HepG2 (cell line): ENCODE results near the gene BTBD6. TPM values are rescaled to one million over a fixed set of nuclear protein-coding genes. Genes with fewer than 3 reads are reported as not detected.

ENCODE experiments used
- ATAC-seq: fragments of 200-7000 bp; cut with Tn5 transposase; 3 replicates; pipeline ENCODE4 v1.9.1; 2020; ENCODE audit warnings: mild to moderate bottlenecking, moderate library complexity
- BruUV-seq: library from RNA; stranded (reverse); fragments of 400-500 nt; replicated peaks from 2 replicates; lab custom pipeline; 2021; lab: Mats Ljungman, UMichigan
- CTCF ChIA-PET: fragments of 300-600 bp; formaldehyde crosslinking; extraction: SDS; loops from one replicate; lab custom pipeline; 2021; ENCODE audit warnings: low total read pairs, inconsistent platforms, low intra/inter-chr PET ratio; lab: Yijun Ruan, JAX
- POLR2A ChIA-PET: fragments of 350-600 bp; sonication (Branson Sonifier 250); formaldehyde crosslinking; loops from one replicate; lab custom pipeline; 2020; ENCODE audit warnings: antibody characterized with exemption, inconsistent platforms; lab: Yijun Ruan, JAX
- DNase-seq: peaks from one replicate; pipeline ENCODE4 v3.0.0-alpha.2; 2015; ENCODE audit warnings: low spot score
- FAIRE-seq: peaks from 3 replicates; lab custom pipeline; 2011; peaks lifted over from hg19 to GRCh38; lab: Jason Lieb, UNC
- H2AFZ ChIP-seq: one replicate; pipeline ENCODE4 v1.6.1; 2011; ENCODE audit warnings: low read length, inconsistent platforms
- H3K27ac ChIP-seq: fragments of 300-600 bp; 3 replicates; pipeline ENCODE4 v1.8.0; 2011; ENCODE audit warnings: mixed run types, mild to moderate bottlenecking, mixed read lengths, low read length, inconsistent platforms; ENCODE audit not compliant: insufficient read depth; ENCODE audit errors: extremely low read length
- H3K27me3 ChIP-seq, 2 experiments: fragments of 200-600 bp in 1 of 2; 2 replicates in 1 of 2; 3 replicates in 1 of 2; pipeline versions ENCODE4 v1.6.0 to v1.8.0; 2011; ENCODE audit warnings: low read length in 2 of 2, mild to moderate bottlenecking in 2 of 2, moderate library complexity in 2 of 2, inconsistent platforms in 1 of 2; ENCODE audit not compliant: insufficient read depth in 2 of 2, control insufficient read depth in 1 of 2
- H3K36me3 ChIP-seq, 2 experiments: fragments of 200-600 bp in 1 of 2; replicated peaks in 1 of 2; 2 replicates in 1 of 2; 3 replicates in 1 of 2; pipeline versions ENCODE4 v1.5.1 to v1.8.0; 2011; ENCODE audit warnings: low read length in 2 of 2, inconsistent platforms in 1 of 2; ENCODE audit not compliant: insufficient read depth in 2 of 2, control insufficient read depth in 1 of 2
- H3K4me1 ChIP-seq: 2 replicates; pipeline ENCODE4 v1.5.1; 2012; ENCODE audit warnings: low read length, inconsistent platforms; ENCODE audit not compliant: insufficient read depth
- H3K4me2 ChIP-seq: 2 replicates; pipeline ENCODE4 v1.6.0; 2011; ENCODE audit warnings: low read depth, low read length, inconsistent platforms
- H3K4me3 ChIP-seq, 3 experiments: fragments of 200-600 bp in 1 of 3; sonication (generic), shearing (Covaris generic) in 1 of 3; replicated peaks in 1 of 3; 2 replicates each; pipeline ENCODE4 v1.5.1; 2011 to 2016; ENCODE audit warnings: low read length in 3 of 3, inconsistent platforms in 2 of 3, low read depth in 2 of 3, mild to moderate bottlenecking in 2 of 3, control low read depth in 1 of 3, mixed read lengths in 1 of 3; ENCODE audit not compliant: insufficient read depth in 1 of 3
- H3K79me2 ChIP-seq: one replicate; pipeline ENCODE4 v1.6.1; 2011; ENCODE audit warnings: low read length, inconsistent platforms; ENCODE audit not compliant: insufficient read depth
- H3K9ac ChIP-seq: 2 replicates; pipeline ENCODE4 v1.6.0; 2011; ENCODE audit warnings: mild to moderate bottlenecking, low read depth, low read length, inconsistent platforms; ENCODE audit not compliant: insufficient read depth
- H3K9me3 ChIP-seq: 2 replicates; pipeline ENCODE4 v1.5.1; 2012; ENCODE audit warnings: mild to moderate bottlenecking, low read length
- H4K20me1 ChIP-seq: 2 replicates; pipeline ENCODE4 v1.6.0; 2011; ENCODE audit warnings: inconsistent platforms, mild to moderate bottlenecking, low read length, moderate library complexity; ENCODE audit not compliant: insufficient read depth
- ADNP ChIP-seq: sonication (generic); formaldehyde crosslinking; IDR thresholded peaks from 2 replicates; pipeline ENCODE4 v1.4.0; 2020; ENCODE audit warnings: missing genetic modification reagents
- ARID4A ChIP-seq: sonication (generic); formaldehyde crosslinking; IDR thresholded peaks from 2 replicates; pipeline ENCODE4 v1.5.0; 2020; ENCODE audit warnings: mild to moderate bottlenecking, missing genetic modification reagents, borderline replicate concordance
- ATM ChIP-seq: fragments of 450-650 bp; IDR thresholded peaks from 2 replicates; pipeline ENCODE4 v1.7.1; 2017; ENCODE audit warnings: mild to moderate bottlenecking, borderline replicate concordance
- CEBPG ChIP-seq: IDR thresholded peaks from 2 replicates; pipeline ENCODE4 v1.6.1; 2016
- CHCHD3 ChIP-seq: sonication (generic); formaldehyde crosslinking; IDR thresholded peaks from 2 replicates; pipeline ENCODE4 v1.8.0; 2022; ENCODE audit warnings: mild to moderate bottlenecking, missing genetic modification reagents, moderate library complexity
- ETV5 ChIP-seq: IDR thresholded peaks from 2 replicates; pipeline ENCODE4 v1.6.1; 2018; ENCODE audit warnings: missing biosample characterization, missing genetic modification reagents, inconsistent platforms, borderline replicate concordance
- FOXC1 ChIP-seq: sonication (generic); formaldehyde crosslinking; IDR thresholded peaks from 2 replicates; pipeline ENCODE4 v1.8.0; 2022; ENCODE audit warnings: mild to moderate bottlenecking, missing genetic modification reagents, borderline replicate concordance
- GATA4 ChIP-seq: sonication (generic); IDR thresholded peaks from 2 replicates; pipeline ENCODE4 v1.6.1; 2016; ENCODE audit warnings: antibody characterized with exemption, low read depth, borderline replicate concordance
- GATAD1 ChIP-seq: IDR thresholded peaks from 2 replicates; pipeline ENCODE4 v1.6.1; 2016; ENCODE audit warnings: missing genetic modification reagents, missing compliant biosample characterization
- NFE2 ChIP-seq: sonication (generic); formaldehyde crosslinking; IDR thresholded peaks from 2 replicates; pipeline ENCODE4 v1.4.0; 2020; ENCODE audit warnings: missing genetic modification reagents
- SALL2 ChIP-seq: sonication (generic); formaldehyde crosslinking; IDR thresholded peaks from 2 replicates; pipeline ENCODE4 v1.8.1; 2023; ENCODE audit warnings: mild to moderate bottlenecking, missing genetic modification reagents, inconsistent platforms
- SIN3A ChIP-seq: IDR thresholded peaks from 2 replicates; pipeline ENCODE4 v1.6.1; 2011; ENCODE audit warnings: low read depth, mild to moderate bottlenecking, control low read depth, low read length, borderline replicate concordance
- SP5 ChIP-seq: IDR thresholded peaks from 2 replicates; pipeline ENCODE4 v1.6.1; 2016; ENCODE audit warnings: low read depth, borderline replicate concordance
- SRF ChIP-seq: IDR thresholded peaks from 2 replicates; pipeline ENCODE4 v1.6.1; 2011; ENCODE audit warnings: mild to moderate bottlenecking, low read depth, low read length, moderate library complexity
- TFDP2 ChIP-seq: sonication (generic); formaldehyde crosslinking; IDR thresholded peaks from 2 replicates; pipeline ENCODE4 v1.4.0; 2020; ENCODE audit warnings: missing genetic modification reagents
- ZBTB34 ChIP-seq: sonication (generic); formaldehyde crosslinking; IDR thresholded peaks from 2 replicates; pipeline ENCODE4 v1.8.0; 2022; ENCODE audit warnings: mild to moderate bottlenecking, missing genetic modification reagents
- ZMYM2 ChIP-seq: sonication (generic); formaldehyde crosslinking; IDR thresholded peaks from 2 replicates; pipeline ENCODE4 v1.8.0; 2022; ENCODE audit warnings: mild to moderate bottlenecking, missing genetic modification reagents
- ZNF205 ChIP-seq: IDR thresholded peaks from 2 replicates; pipeline ENCODE4 v1.6.1; 2018; ENCODE audit warnings: missing biosample characterization, missing genetic modification reagents
- ZNF350 ChIP-seq: sonication (generic); formaldehyde crosslinking; IDR thresholded peaks from 2 replicates; pipeline ENCODE4 v1.4.0; 2020; ENCODE audit warnings: mild to moderate bottlenecking, low read depth, missing genetic modification reagents, borderline replicate concordance
- ZNF841 ChIP-seq: sonication (generic); formaldehyde crosslinking; IDR thresholded peaks from 2 replicates; pipeline ENCODE4 v1.8.1; 2023; ENCODE audit warnings: missing genetic modification reagents, borderline replicate concordance
- WGBS: methylation state at CpG from one replicate; pipeline ENCODE4 v1.1.6; 2017; ENCODE audit warnings: low lambda C conversion rate; 5-methylcytosine and 5-hydroxymethylcytosine counted together
- in situ Hi-C: cut with HindIII; loops from 2 replicates; pipeline ENCODE4 v1.10.0; 2017; ENCODE audit warnings: low pct_unique_long_range_greater_than_20kb; ENCODE audit not compliant: extremely low pct_ligation_motif_present
- intact Hi-C: fragments of 100-400 bp; cut with micrococcal nuclease; formaldehyde crosslinking; loops from one replicate; pipeline ENCODE4 v1.10.0; 2022; ENCODE audit not compliant: unreplicated experiment
- polyA plus RNA-seq, 8 experiments: library from polyadenylated mRNA; depleted of rRNA in 3 of 8; stranded (reverse) in 7 of 8; unstranded in 1 of 8; fragments of >200 nt; fragmentation: Illumina TruSeq in 4 of 8; extraction: Trizol in 4 of 8; gene quantifications; 2 replicates each; pipeline versions ENCODE4 v1.2.1 to v1.2.3, GENCODE V29; 2011 to 2016; ENCODE audit warnings: low read depth in 4 of 8, missing spikeins in 1 of 8, mixed read lengths in 1 of 8; ENCODE audit not compliant: insufficient read depth in 1 of 8
- total RNA-seq, 5 experiments: library from RNA; depleted of rRNA; stranded (reverse); fragments of >200 nt; fragmentation: Illumina TruSeq; extraction: Trizol; gene quantifications; 2 replicates each; pipeline ENCODE4 v1.2.3, GENCODE V29; 2016; ENCODE audit warnings: low read depth in 1 of 5

The BTBD6 gene
- total and polyA plus RNA-seq, 2 of the 13 experiments (the other 11 are each of a cell fraction or from before 2014, with no cell fraction given): not detected

GRCh38 chr14:105210266-105211025 is 37.9 kb upstream of the BTBD6 start:
- Histone ChIP-seq H4K20me1 (no peaks in the 10 kb centered on the region; the same call in 1 of the 2 replicates), H3K4me3 (no peak overlapping the region), H3K27me3 (no peaks in the 10 kb centered on the region; a peak in 1 of 5 replicates), H3K79me2 (no peaks in the 10 kb centered on the region), H3K9me3 (no peaks in the 10 kb centered on the region), H3K36me3 (peaks cover 8 to 10% of the 10 kb centered on the region in 2 experiments; a peak in 3 of 5 replicates), H3K4me1 (no peaks in the 10 kb centered on the region), H3K27ac (no peak overlapping the region), H3K9ac (no peak overlapping the region), H3K4me2 (no peak overlapping the region), H2AFZ (no peak overlapping the region)
- DNase-seq: no peak
- ATAC-seq: no peak
- POLR2A ChIA-PET: no interaction called here
- in situ Hi-C loops: no loop called here
- 87% methylated on average over 8 of the region's 30 CpGs for WGBS
- FAIRE-seq: no peak
- BruUV-seq: no TSS peak
- intact Hi-C loops: no loop called here
- TF ChIP-seq ATM (no peak), CEBPG (CRISPR knock-in tag) (no peak), CHCHD3 (CRISPR knock-in tag) (no peak), SRF (no peak), ADNP (no peak), ZNF841 (no peak), TFDP2 (CRISPR knock-in tag) (no peak), FOXC1 (CRISPR knock-in tag) (no peak), ARID4A (no peak), GATA4 (no peak), SIN3A (no peak), GATAD1 (CRISPR knock-in tag) (no peak), ZNF350 (no peak), NFE2 (CRISPR knock-in tag) (no peak), SP5 (CRISPR knock-in tag) (no peak), SALL2 (CRISPR knock-in tag) (no peak), ZNF205 (no peak), ZMYM2 (no peak), ZBTB34 (CRISPR knock-in tag) (no peak), ETV5 (no peak)
- CTCF ChIA-PET: no interaction called here
